ENCODE measurements around the gene KIAA1328.

KIAA1328 gene

GRCh38 chr18:37252342-37252741 is 423.4 kb downstream of the KIAA1328 start:
- Histone ChIP-seq H3K4me1 (ENCODE audit: insufficient read depth, low read length) (peaks cover 13% of the 10 kb centered on the region; the same call in 1 of the 2 replicates), H3K36me3 (ENCODE audit: insufficient read depth, low read length) (no peaks in the 10 kb centered on the region), H3K9me3 (ENCODE audit: control insufficient read depth, insufficient read depth, low read length) (no peaks in the 10 kb centered on the region), H3K9ac (ENCODE audit: low read depth, low read length) (no peak overlapping the region)

- no peaks in the 10 kb centered on the region for H3K36me3 ChIP-seq (ENCODE audit: insufficient read depth, low read length)
- H3K9me3 ChIP-seq (ENCODE audit: control insufficient read depth, insufficient read depth, low read length) = no peaks in the 10 kb centered on the region
- peak overlapping the region; percentile 68; the same call in 1 of the 2 replicates for H3K9ac ChIP-seq (ENCODE audit: low read depth, low read length)
- peaks cover 13% of the 10 kb centered on the region; the same call in 1 of the 2 replicates for H3K4me1 ChIP-seq (ENCODE audit: insufficient read depth, low read length)
These were observed 424.0 kb downstream of the KIAA1328 start for GRCh38 chr18:37252854-37253393.

- Histone ChIP-seq H3K9me3 (ENCODE audit: control insufficient read depth, insufficient read depth, low read length) (no peaks in the 10 kb centered on the region), H3K9ac (ENCODE audit: low read depth, low read length) (peak overlapping the region; percentile 68; the same call in 1 of the 2 replicates), H3K36me3 (ENCODE audit: insufficient read depth, low read length) (no peaks in the 10 kb centered on the region), H3K4me1 (ENCODE audit: insufficient read depth, low read length) (peaks cover 9% of the 10 kb centered on the region; the same call in 1 of the 2 replicates)
These were observed 424.7 kb downstream of the KIAA1328 start for GRCh38 chr18:37253394-37254235.

GRCh38 chr18:37254236-37254754 is 425.4 kb downstream of the KIAA1328 start:
- peaks cover 9% of the 10 kb centered on the region; the same call in 1 of the 2 replicates for H3K4me1 ChIP-seq (ENCODE audit: insufficient read depth, low read length)
- H3K9ac ChIP-seq (ENCODE audit: low read depth, low read length) = peak overlapping the region; percentile 62
- no peaks in the 10 kb centered on the region for H3K36me3 ChIP-seq (ENCODE audit: insufficient read depth, low read length)
- H3K9me3 ChIP-seq (ENCODE audit: control insufficient read depth, insufficient read depth, low read length) = no peaks in the 10 kb centered on the region

GRCh38 chr18:37254973-37255372 is 426.0 kb downstream of the KIAA1328 start:
- Histone ChIP-seq H3K4me1 (ENCODE audit: insufficient read depth, low read length) (peaks cover 9% of the 10 kb centered on the region; the same call in 1 of the 2 replicates), H3K36me3 (ENCODE audit: insufficient read depth, low read length) (no peaks in the 10 kb centered on the region)

GRCh38 chr18:37258131-37258530 is 429.2 kb downstream of the KIAA1328 start:
- Histone ChIP-seq H3K9ac (ENCODE audit: low read depth, low read length) (no peak overlapping the region), H3K4me1 (ENCODE audit: insufficient read depth, low read length) (peaks cover under 1% of the 10 kb centered on the region; the same call in 1 of the 2 replicates), H3K36me3 (ENCODE audit: insufficient read depth, low read length) (no peaks in the 10 kb centered on the region), H3K9me3 (ENCODE audit: control insufficient read depth, insufficient read depth, low read length) (no peaks in the 10 kb centered on the region)

More at GRCh38 chr18:37254973-37255372, 426.0 kb downstream of the KIAA1328 start:
- H3K9me3 ChIP-seq (ENCODE audit: control insufficient read depth, insufficient read depth, low read length) = no peaks in the 10 kb centered on the region
- H3K9ac ChIP-seq (ENCODE audit: low read depth, low read length) = no peak overlapping the region

GRCh38 chr18:37258819-37259218 is 429.9 kb downstream of the KIAA1328 start:
- H3K36me3 ChIP-seq (ENCODE audit: insufficient read depth, low read length) = no peaks in the 10 kb centered on the region
- H3K9me3 ChIP-seq (ENCODE audit: control insufficient read depth, insufficient read depth, low read length) = no peaks in the 10 kb centered on the region
- no peaks in the 10 kb centered on the region; the same call in 1 of the 2 replicates for H3K4me1 ChIP-seq (ENCODE audit: insufficient read depth, low read length)
- H3K9ac ChIP-seq (ENCODE audit: low read depth, low read length) = no peak overlapping the region

- no peaks in the 10 kb centered on the region for H3K9me3 ChIP-seq (ENCODE audit: control insufficient read depth, insufficient read depth, low read length)
- H3K9ac ChIP-seq (ENCODE audit: low read depth, low read length) = no peak overlapping the region
- H3K36me3 ChIP-seq (ENCODE audit: insufficient read depth, low read length) = no peaks in the 10 kb centered on the region
- H3K4me1 ChIP-seq (ENCODE audit: insufficient read depth, low read length) = no peaks in the 10 kb centered on the region; the same call in 1 of the 2 replicates
These were observed 430.8 kb downstream of the KIAA1328 start for GRCh38 chr18:37259711-37260110.

- H3K9me3 ChIP-seq (ENCODE audit: control insufficient read depth, insufficient read depth, low read length) = no peaks in the 10 kb centered on the region
- H3K36me3 ChIP-seq (ENCODE audit: insufficient read depth, low read length) = no peaks in the 10 kb centered on the region
- H3K9ac ChIP-seq (ENCODE audit: low read depth, low read length) = no peak overlapping the region
- no peaks in the 10 kb centered on the region for H3K4me1 ChIP-seq (ENCODE audit: insufficient read depth, low read length)
These were observed 431.6 kb downstream of the KIAA1328 start for GRCh38 chr18:37260367-37261093.

- H3K9me3 ChIP-seq (ENCODE audit: control insufficient read depth, insufficient read depth, low read length) = no peaks in the 10 kb centered on the region
- no peak overlapping the region for H3K9ac ChIP-seq (ENCODE audit: low read depth, low read length)
- H3K4me1 ChIP-seq (ENCODE audit: insufficient read depth, low read length) = no peaks in the 10 kb centered on the region
- no peaks in the 10 kb centered on the region for H3K36me3 ChIP-seq (ENCODE audit: insufficient read depth, low read length)
These were observed 432.4 kb downstream of the KIAA1328 start for GRCh38 chr18:37261246-37261840.

GRCh38 chr18:37261988-37262387 is 433.1 kb downstream of the KIAA1328 start:
- Histone ChIP-seq H3K36me3 (ENCODE audit: insufficient read depth, low read length) (no peaks in the 10 kb centered on the region), H3K4me1 (ENCODE audit: insufficient read depth, low read length) (no peaks in the 10 kb centered on the region), H3K9ac (ENCODE audit: low read depth, low read length) (no peak overlapping the region), H3K9me3 (ENCODE audit: control insufficient read depth, insufficient read depth, low read length) (no peaks in the 10 kb centered on the region)

GRCh38 chr18:37264956-37265355 is 436.0 kb downstream of the KIAA1328 start:
- H3K36me3 ChIP-seq (ENCODE audit: insufficient read depth, low read length) = no peaks in the 10 kb centered on the region
- H3K4me1 ChIP-seq (ENCODE audit: insufficient read depth, low read length) = no peaks in the 10 kb centered on the region
- H3K9me3 ChIP-seq (ENCODE audit: control insufficient read depth, insufficient read depth, low read length) = no peaks in the 10 kb centered on the region

GRCh38 chr18:37265382-37265781 is 436.5 kb downstream of the KIAA1328 start:
- Histone ChIP-seq H3K9ac (ENCODE audit: low read depth, low read length) (no peak overlapping the region), H3K36me3 (ENCODE audit: insufficient read depth, low read length) (no peaks in the 10 kb centered on the region), H3K9me3 (ENCODE audit: control insufficient read depth, insufficient read depth, low read length) (no peaks in the 10 kb centered on the region), H3K4me1 (ENCODE audit: insufficient read depth, low read length) (no peaks in the 10 kb centered on the region)

More at GRCh38 chr18:37264956-37265355, 436.0 kb downstream of the KIAA1328 start:
- H3K9ac ChIP-seq (ENCODE audit: low read depth, low read length) = no peak overlapping the region

- no peaks in the 10 kb centered on the region for H3K4me1 ChIP-seq (ENCODE audit: insufficient read depth, low read length)
These were observed 437.4 kb downstream of the KIAA1328 start for GRCh38 chr18:37266290-37266689.

More at GRCh38 chr18:37266290-37266689, 437.4 kb downstream of the KIAA1328 start:
- Histone ChIP-seq H3K9me3 (ENCODE audit: control insufficient read depth, insufficient read depth, low read length) (no peaks in the 10 kb centered on the region), H3K9ac (ENCODE audit: low read depth, low read length) (no peak overlapping the region), H3K36me3 (ENCODE audit: insufficient read depth, low read length) (no peaks in the 10 kb centered on the region)
